ENCODE results near the gene ABCG8. TPM values are rescaled to one million over a fixed set of nuclear protein-coding genes. Genes with fewer than 3 reads are reported as not detected.

Gene ABCG8
- total and polyA plus RNA-seq, 12 donors: 0.15 to 1.4 TPM; not detected in 10

GRCh38 chr2:43852196-43852730, 13.5 kb downstream of the ABCG8 start:
- Histone ChIP-seq H3K9me3 (no peaks in the 10 kb centered on the region), H3K4me3 (no peak overlapping the region), H3K36me3 (no peaks in the 10 kb centered on the region), H3K27me3 (peaks cover 0 to 68% (median 47%) of the 10 kb centered on the region in 7 donors), H3K4me1 (no peaks in the 10 kb centered on the region), H3K27ac (no peak overlapping the region)
- TF ChIP-seq CTCF (IDR thresholded peaks at IDR 0.05): no peak
- DNase-seq (no peak), ATAC-seq (no peak)
- intact Hi-C loops (cut with DNase I): no loop called here
- WGBS, 2 donors: 92% methylated on average over 20 to 21 of the region's 21 CpGs

- no peaks in the 10 kb centered on the region for H3K9me3 ChIP-seq
- intact Hi-C loops (cut with DNase I): no loop called here
- no peaks in the 10 kb centered on the region for H3K4me1 ChIP-seq
- no peak overlapping the region for H3K27ac ChIP-seq
- WGBS, 2 donors: 82 to 85% methylated on average over 10 of the region's 10 CpGs
- no peak for DNase-seq
- H3K4me3 ChIP-seq: no peak overlapping the region
- peaks cover 0 to 71% (median 52%) of the 10 kb centered on the region in 7 donors for H3K27me3 ChIP-seq
- ATAC-seq: no peak
- H3K36me3 ChIP-seq: no peaks in the 10 kb centered on the region
- TF ChIP-seq CTCF (IDR thresholded peaks at IDR 0.05): no peak
Observed at GRCh38 chr2:43853141-43854081, 14.6 kb downstream of the ABCG8 start.

GRCh38 chr2:43854671-43855070, 15.9 kb downstream of the ABCG8 start:
- Histone ChIP-seq H3K27ac (no peak overlapping the region), H3K27me3 (peaks cover 0 to 80% (median 63%) of the 10 kb centered on the region in 7 donors), H3K36me3 (no peaks in the 10 kb centered on the region), H3K4me1 (no peaks in the 10 kb centered on the region), H3K9me3 (no peaks in the 10 kb centered on the region), H3K4me3 (no peak overlapping the region)
- DNase-seq (no peak), ATAC-seq (no peak)
- TF ChIP-seq CTCF (IDR thresholded peaks at IDR 0.05): no peak
- WGBS, 2 donors: 78 to 93% methylated on average over 3 of the region's 3 CpGs
- intact Hi-C loops (cut with DNase I): no loop called here

- intact Hi-C loops (cut with DNase I): no loop called here
- no peak for DNase-seq
- 75 to 76% methylated on average over 2 of the region's 2 CpGs for WGBS, 2 donors
- no peak for TF ChIP-seq CTCF (IDR thresholded peaks at IDR 0.05)
- ATAC-seq: no peak
- H3K27me3 ChIP-seq: peaks cover 0 to 83% (median 68%) of the 10 kb centered on the region in 7 donors
- H3K9me3 ChIP-seq: no peaks in the 10 kb centered on the region
- H3K4me3 ChIP-seq: no peak overlapping the region
- no peaks in the 10 kb centered on the region for H3K36me3 ChIP-seq
- no peak overlapping the region for H3K27ac ChIP-seq
- H3K4me1 ChIP-seq: no peaks in the 10 kb centered on the region
Observed at GRCh38 chr2:43855292-43855691, 16.5 kb downstream of the ABCG8 start.
